SK-N-SH (cell line): Measurements from ENCODE around the gene RHBG.

Experiments used
- CTCF ChIP-seq: fragments of 200-600 bp; sonication (generic); IDR thresholded peaks from 2 replicates; pipeline ENCODE4 v1.6.1; 2017; ENCODE audit warnings: antibody characterized with exemption, mild to moderate bottlenecking, moderate library complexity
- IRF3 ChIP-seq: fragments of 150-350 bp; IDR thresholded peaks from 2 replicates; pipeline ENCODE4 v1.6.1; 2016; ENCODE audit warnings: mild to moderate bottlenecking, low read depth, low read length
- NRF1 ChIP-seq: IDR thresholded peaks from 2 replicates; pipeline ENCODE4 v1.6.1; 2012; ENCODE audit warnings: low read depth, mild to moderate bottlenecking, low read length
- POLR2AphosphoS5 ChIP-seq: IDR thresholded peaks from 2 replicates; pipeline ENCODE4 v1.6.1; 2012; ENCODE audit warnings: low read depth, low read length
- REST ChIP-seq: IDR thresholded peaks from 2 replicates; pipeline ENCODE4 v1.6.1; 2012; ENCODE audit warnings: mild to moderate bottlenecking, low read depth, low read length, moderate library complexity
- SIN3A ChIP-seq: IDR thresholded peaks from 2 replicates; pipeline ENCODE4 v1.6.1; 2012; ENCODE audit warnings: low read depth, mild to moderate bottlenecking, low read length, moderate library complexity, borderline replicate concordance
- USF1 ChIP-seq: IDR thresholded peaks from 2 replicates; pipeline ENCODE4 v1.4.0; 2012; ENCODE audit warnings: low read depth, borderline replicate concordance
- USF2 ChIP-seq: fragments of 150-350 bp; IDR thresholded peaks from 2 replicates; pipeline ENCODE4 v1.6.1; 2017; ENCODE audit warnings: antibody characterized with exemption, low read length, low read depth, borderline replicate concordance

- no peak for TF ChIP-seq IRF3
- no peak for TF ChIP-seq USF2
- TF ChIP-seq CTCF, result no peak
- no peak for TF ChIP-seq NRF1
- no peak for TF ChIP-seq REST
- TF ChIP-seq USF1, result no peak
- TF ChIP-seq POLR2AphosphoS5, result no peak
- TF ChIP-seq SIN3A, result no peak
Observed at GRCh38 chr1:156432669-156433018, 63.6 kb downstream of the RHBG start.
